Uterus (tissue), 2 donors: ENCODE measurements around the gene ZBTB18.

Experiments
- POLR2A ChIP-seq, 2 donors: fragments of 450-650 bp; IDR thresholded peaks; one replicate each; pipeline ENCODE4 v1.6.1; 2016; ENCODE audit warnings: antibody characterized with exemption in 2 of 2, mild to moderate bottlenecking in 1 of 2, moderate library complexity in 1 of 2
- TF ChIP-seq, protein P1 (sequence below), 4 experiments: fragments of 200-600 bp in 2 of 4; fragments of 450-650 bp in 2 of 4; sonication (generic) in 2 of 4; IDR thresholded peaks; one replicate each; pipeline ENCODE4 v1.5.1; 2016 to 2019; ENCODE audit warnings: antibody characterized with exemption in 4 of 4, mild to moderate bottlenecking in 2 of 4, moderate library complexity in 1 of 4

DNA sequence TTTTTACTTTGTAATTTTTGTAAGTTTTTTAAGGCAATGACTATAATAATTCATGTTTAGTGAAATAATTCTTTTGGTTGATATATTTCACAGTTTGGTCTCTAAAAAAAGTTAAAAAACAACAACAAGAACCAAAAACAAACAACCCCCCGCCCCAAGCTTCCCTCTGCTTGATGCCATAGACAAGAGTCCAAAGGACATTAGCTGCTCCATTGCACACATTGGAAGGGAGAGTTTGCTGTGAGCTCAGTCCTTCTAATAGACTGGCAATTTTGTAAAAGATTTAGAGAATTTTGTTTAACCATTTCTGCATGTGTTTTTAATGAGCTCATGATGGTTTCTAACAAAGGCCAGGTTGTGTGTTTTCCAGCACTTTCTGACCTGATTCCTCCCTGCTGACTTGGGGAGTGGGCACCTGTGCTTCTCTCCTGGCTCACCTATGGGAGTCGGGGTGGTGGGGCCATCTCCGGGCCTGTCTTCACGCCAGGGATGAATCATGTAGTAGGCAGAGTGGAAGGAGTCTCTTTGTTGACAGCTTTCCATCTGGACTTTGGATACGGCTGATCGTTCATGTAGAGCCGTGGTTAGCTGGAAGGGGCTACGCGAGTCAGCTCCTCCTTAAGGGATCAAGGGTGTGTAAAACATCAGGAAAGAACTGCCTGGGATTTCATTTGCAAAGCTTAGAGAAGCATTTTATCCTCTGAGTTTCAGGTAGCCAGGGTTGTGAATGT is 14.1 kb downstream of the ZBTB18 start:
- TF ChIP-seq, protein P1, sequence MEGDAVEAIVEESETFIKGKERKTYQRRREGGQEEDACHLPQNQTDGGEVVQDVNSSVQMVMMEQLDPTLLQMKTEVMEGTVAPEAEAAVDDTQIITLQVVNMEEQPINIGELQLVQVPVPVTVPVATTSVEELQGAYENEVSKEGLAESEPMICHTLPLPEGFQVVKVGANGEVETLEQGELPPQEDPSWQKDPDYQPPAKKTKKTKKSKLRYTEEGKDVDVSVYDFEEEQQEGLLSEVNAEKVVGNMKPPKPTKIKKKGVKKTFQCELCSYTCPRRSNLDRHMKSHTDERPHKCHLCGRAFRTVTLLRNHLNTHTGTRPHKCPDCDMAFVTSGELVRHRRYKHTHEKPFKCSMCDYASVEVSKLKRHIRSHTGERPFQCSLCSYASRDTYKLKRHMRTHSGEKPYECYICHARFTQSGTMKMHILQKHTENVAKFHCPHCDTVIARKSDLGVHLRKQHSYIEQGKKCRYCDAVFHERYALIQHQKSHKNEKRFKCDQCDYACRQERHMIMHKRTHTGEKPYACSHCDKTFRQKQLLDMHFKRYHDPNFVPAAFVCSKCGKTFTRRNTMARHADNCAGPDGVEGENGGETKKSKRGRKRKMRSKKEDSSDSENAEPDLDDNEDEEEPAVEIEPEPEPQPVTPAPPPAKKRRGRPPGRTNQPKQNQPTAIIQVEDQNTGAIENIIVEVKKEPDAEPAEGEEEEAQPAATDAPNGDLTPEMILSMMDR (IDR thresholded peaks at IDR 0.05): no peak
- TF ChIP-seq POLR2A (IDR thresholded peaks at IDR 0.05): no peak
